CD4-positive, alpha-beta memory T cell (primary cell): ENCODE results near the gene SESTD1. TPM values are rescaled to one million over a fixed set of nuclear protein-coding genes. Genes with fewer than 3 reads are reported as not detected.
A peak's percentile ranks its signal among the peaks of the same experiment; 100 is the strongest.

Experiments
- CTCF ChIA-PET: fragments of 350-600 bp; sonication (Branson Sonifier 250); formaldehyde crosslinking; loops from one replicate; lab custom pipeline; 2021; ENCODE audit warnings: inconsistent platforms; ENCODE audit not compliant: partially characterized antibody; lab: Charles Lee
- POLR2A ChIA-PET: fragments of 350-600 bp; sonication (Branson Sonifier 250); formaldehyde crosslinking; loops from one replicate; lab custom pipeline; 2021; ENCODE audit not compliant: partially characterized antibody; lab: Charles Lee
- DNase-seq, 5 donors: peaks; one replicate each; pipeline versions ENCODE4 v3.0.0 to v3.0.0-alpha.2; 2020 to 2022; ENCODE audit warnings: mixed read lengths in 1 of 5
- H3K27ac ChIP-seq: one replicate; pipeline ENCODE4 v1.7.0; 2013; ENCODE audit warnings: low read depth, low read length
- H3K27me3 ChIP-seq: 2 replicates; pipeline ENCODE4 v1.7.0; 2013; ENCODE audit warnings: mild to moderate bottlenecking, low read length, moderate library complexity; ENCODE audit not compliant: insufficient read depth
- H3K36me3 ChIP-seq: 2 replicates; pipeline ENCODE4 v1.7.0; 2013; ENCODE audit warnings: mild to moderate bottlenecking, low read length, moderate library complexity; ENCODE audit not compliant: insufficient read depth
- H3K4me1 ChIP-seq: 2 replicates; pipeline ENCODE4 v1.7.0; 2013; ENCODE audit warnings: mild to moderate bottlenecking, low read length, moderate library complexity; ENCODE audit not compliant: insufficient read depth
- H3K4me3 ChIP-seq, 2 donors: one replicate each; pipeline ENCODE4 v1.7.0; 2013; ENCODE audit warnings: low read length in 2 of 2, mild to moderate bottlenecking in 1 of 2
- H3K9me3 ChIP-seq, 2 donors: one replicate each; pipeline ENCODE4 v1.7.0; 2013; ENCODE audit warnings: low read length in 2 of 2, control low read depth in 1 of 2; ENCODE audit not compliant: control insufficient read depth in 1 of 2
- H3K27ac Mint-ChIP-seq, 7 donors: one replicate each; pipeline ENCODE4 v1.8.0; 2020 to 2021; ENCODE audit warnings: mixed read lengths in 7 of 7, mild to moderate bottlenecking in 6 of 7, inconsistent platforms in 3 of 7, moderate library complexity in 3 of 7
- H3K27me3 Mint-ChIP-seq, 2 donors: one replicate each; pipeline ENCODE4 v1.8.0; 2020 to 2021; ENCODE audit warnings: mixed read lengths in 2 of 2
- H3K36me3 Mint-ChIP-seq, 2 donors: one replicate each; pipeline ENCODE4 v1.8.0; 2020 to 2021; ENCODE audit warnings: mixed read lengths in 2 of 2, inconsistent platforms in 1 of 2, mild to moderate bottlenecking in 1 of 2
- H3K4me1 Mint-ChIP-seq, 4 donors: one replicate each; pipeline ENCODE4 v1.8.0; 2020 to 2021; ENCODE audit warnings: mixed read lengths in 4 of 4, mild to moderate bottlenecking in 1 of 4
- H3K4me3 Mint-ChIP-seq, 8 donors: one replicate each; pipeline ENCODE4 v1.8.0; 2020 to 2021; ENCODE audit warnings: mixed read lengths in 8 of 8, mild to moderate bottlenecking in 7 of 8, moderate library complexity in 6 of 8, inconsistent platforms in 3 of 8
- H3K9me3 Mint-ChIP-seq, 8 donors: one replicate each; pipeline ENCODE4 v1.8.0; 2020 to 2021; ENCODE audit warnings: mixed read lengths in 8 of 8, mild to moderate bottlenecking in 5 of 8, inconsistent platforms in 3 of 8, moderate library complexity in 1 of 8
- intact Hi-C: fragments of 100-400 bp; cut with micrococcal nuclease; formaldehyde crosslinking; loops from one replicate; pipeline ENCODE4 v1.15.1; 2023
- polyA plus RNA-seq, 2 donors: library from polyadenylated mRNA; unstranded; fragments of 300-500 nt; fragmentation: Illumina TruSeq; gene quantifications; one replicate each; pipeline ENCODE4 v1.2.3, GENCODE V29; 2021
- total RNA-seq, 2 experiments: library from RNA; stranded (reverse); gene quantifications; one replicate each; pipeline ENCODE4 v1.2.3, GENCODE V29; 2021

The SESTD1 gene, protein sequence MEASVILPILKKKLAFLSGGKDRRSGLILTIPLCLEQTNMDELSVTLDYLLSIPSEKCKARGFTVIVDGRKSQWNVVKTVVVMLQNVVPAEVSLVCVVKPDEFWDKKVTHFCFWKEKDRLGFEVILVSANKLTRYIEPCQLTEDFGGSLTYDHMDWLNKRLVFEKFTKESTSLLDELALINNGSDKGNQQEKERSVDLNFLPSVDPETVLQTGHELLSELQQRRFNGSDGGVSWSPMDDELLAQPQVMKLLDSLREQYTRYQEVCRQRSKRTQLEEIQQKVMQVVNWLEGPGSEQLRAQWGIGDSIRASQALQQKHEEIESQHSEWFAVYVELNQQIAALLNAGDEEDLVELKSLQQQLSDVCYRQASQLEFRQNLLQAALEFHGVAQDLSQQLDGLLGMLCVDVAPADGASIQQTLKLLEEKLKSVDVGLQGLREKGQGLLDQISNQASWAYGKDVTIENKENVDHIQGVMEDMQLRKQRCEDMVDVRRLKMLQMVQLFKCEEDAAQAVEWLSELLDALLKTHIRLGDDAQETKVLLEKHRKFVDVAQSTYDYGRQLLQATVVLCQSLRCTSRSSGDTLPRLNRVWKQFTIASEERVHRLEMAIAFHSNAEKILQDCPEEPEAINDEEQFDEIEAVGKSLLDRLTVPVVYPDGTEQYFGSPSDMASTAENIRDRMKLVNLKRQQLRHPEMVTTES
- 10 to 100 TPM; 11.5 to 11.9 TPM for total RNA-seq
- polyA plus RNA-seq: 1 to 10 TPM in 1 of 2 donors, under 1 TPM in 1; 0.81 to 2.5 TPM

DNA sequence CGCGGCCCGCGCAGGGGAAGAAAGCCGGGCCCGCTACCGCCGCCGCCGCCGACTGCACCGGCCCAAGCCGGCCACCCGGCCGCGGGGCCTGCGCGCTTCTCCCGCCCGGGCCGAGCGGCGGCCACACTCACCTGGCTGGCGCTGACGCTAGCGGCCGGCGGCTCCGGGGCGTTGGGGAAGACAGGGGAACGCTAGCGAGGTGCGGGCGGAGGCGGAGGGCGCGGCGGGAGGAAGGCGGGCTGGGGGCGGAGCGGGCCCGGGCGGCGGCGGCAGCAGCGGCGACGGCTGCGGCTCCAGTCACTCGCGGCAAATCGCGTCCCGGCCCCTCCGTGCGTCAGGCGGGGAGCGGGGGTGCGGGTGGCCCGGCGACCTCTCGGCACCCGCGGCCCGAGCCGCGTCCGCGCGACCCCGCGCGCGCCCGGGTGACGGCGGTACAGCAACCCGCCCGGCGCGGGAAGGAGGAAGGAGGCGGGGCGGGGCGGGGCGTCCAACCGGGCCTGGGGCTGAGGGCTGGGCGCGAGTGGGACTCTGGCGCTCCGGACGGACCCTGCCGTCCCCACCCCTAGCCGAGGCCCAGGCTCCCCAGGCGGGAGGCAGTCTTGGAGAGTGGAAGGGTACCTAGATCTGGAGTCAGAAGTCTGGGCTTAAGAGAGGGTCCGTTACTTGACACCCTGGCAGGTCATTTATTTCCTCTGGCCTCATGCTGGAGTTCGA lies at the start of gene SESTD1:
Gene SESTD1 (minus strand): TSS at position 465 of the 714 bp plus-strand sequence. CDS start 72,991 bp downstream, outside the sequence.
- Histone ChIP-seq H3K27me3 (no peaks in the 10 kb centered on the region), H3K4me3 (peak within 1 kb of the TSS in 1 of 2 donors; percentile 51), H3K36me3 (no peaks in the 10 kb centered on the region), H3K4me1 (peaks cover 10% of the 10 kb centered on the region), H3K9me3 (no peaks in the 10 kb centered on the region), H3K27ac (no peak within 1 kb of the TSS)
- POLR2A ChIA-PET: no interaction called here
- H3K4me3 Mint-ChIP-seq: peak within 1 kb of the TSS; percentile 80 to 90 (median 83)
- intact Hi-C loops: loop anchor here (10.0 kb wide), 1 partner anchor 50 kb away; no protein-coding TSS in a partner anchor
- peak; percentile 23 to 57 (median 39) for DNase-seq
- peak within 1 kb of the TSS in 5 of 7 donors; percentile 9 to 85 (median 52) for H3K27ac Mint-ChIP-seq
- H3K9me3 Mint-ChIP-seq: peaks cover 0 to 4% (median 0%) of the 10 kb centered on the region in 8 donors
- H3K4me1 Mint-ChIP-seq: peaks cover 4 to 21% (median 13%) of the 10 kb centered on the region in 4 donors
- H3K27me3 Mint-ChIP-seq: peaks cover 10 to 22% of the 10 kb centered on the region in 2 donors
- CTCF ChIA-PET: no interaction called here
- H3K36me3 Mint-ChIP-seq: no peaks in the 10 kb centered on the region

- H3K9me3 ChIP-seq: no peaks in the 10 kb centered on the region
- ChIA-PET POLR2A (no interaction called here), CTCF (no interaction called here)
- no peaks in the 10 kb centered on the region for H3K4me1 Mint-ChIP-seq
- no peaks in the 10 kb centered on the region for H3K27me3 ChIP-seq
- peaks cover 2 to 6% of the 10 kb centered on the region in 2 donors for H3K27me3 Mint-ChIP-seq
- H3K27ac Mint-ChIP-seq: no peak overlapping the region
- peaks cover 0 to 4% of the 10 kb centered on the region in 2 donors for H3K36me3 Mint-ChIP-seq
- intact Hi-C loops: no loop called here
- no peaks in the 10 kb centered on the region for H3K36me3 ChIP-seq
- H3K4me3 Mint-ChIP-seq: no peak overlapping the region
- H3K27ac ChIP-seq: no peak overlapping the region
- peaks cover 0 to 9% (median 5%) of the 10 kb centered on the region in 8 donors for H3K9me3 Mint-ChIP-seq
- no peaks in the 10 kb centered on the region for H3K4me1 ChIP-seq
- no peak for DNase-seq
- H3K4me3 ChIP-seq: no peak overlapping the region
These were observed 48.4 kb upstream of the SESTD1 start for GRCh38 chr2:179313057-179313456.

DNA sequence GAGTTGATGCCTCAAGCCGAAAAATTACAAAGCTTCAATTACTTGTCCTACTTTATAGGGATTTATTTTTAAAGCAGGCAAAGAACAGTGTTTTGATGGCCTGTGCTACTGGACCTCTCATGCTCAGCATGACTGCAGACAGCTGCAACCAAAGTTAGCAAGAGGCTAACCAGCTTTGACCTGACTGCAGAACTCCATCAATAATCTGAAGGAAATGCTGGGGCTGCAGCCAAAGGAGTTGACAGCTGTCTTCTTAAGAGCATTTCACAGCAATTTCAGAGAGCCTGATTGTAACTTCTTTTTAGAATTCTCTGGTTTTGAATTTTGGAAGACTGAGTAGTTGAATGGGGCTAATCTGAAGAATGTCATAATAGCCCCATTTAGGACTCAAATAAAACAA lies 46.5 kb upstream of the SESTD1 start:
- Mint-ChIP-seq H3K4me3 (no peak overlapping the region), H3K4me1 (no peaks in the 10 kb centered on the region), H3K36me3 (peaks cover 0 to 4% of the 10 kb centered on the region in 2 donors), H3K9me3 (peaks cover 0 to 7% (median 6%) of the 10 kb centered on the region in 8 donors), H3K27ac (no peak overlapping the region), H3K27me3 (peaks cover 2 to 6% of the 10 kb centered on the region in 2 donors)
- no peaks in the 10 kb centered on the region for H3K27me3 ChIP-seq
- POLR2A ChIA-PET: no interaction called here
- intact Hi-C loops: no loop called here
- H3K36me3 ChIP-seq: no peaks in the 10 kb centered on the region
- CTCF ChIA-PET: no interaction called here
- H3K4me3 ChIP-seq: no peak overlapping the region
- H3K27ac ChIP-seq: no peak overlapping the region
- no peaks in the 10 kb centered on the region for H3K4me1 ChIP-seq
- DNase-seq: no peak
- H3K9me3 ChIP-seq: no peaks in the 10 kb centered on the region

DNA sequence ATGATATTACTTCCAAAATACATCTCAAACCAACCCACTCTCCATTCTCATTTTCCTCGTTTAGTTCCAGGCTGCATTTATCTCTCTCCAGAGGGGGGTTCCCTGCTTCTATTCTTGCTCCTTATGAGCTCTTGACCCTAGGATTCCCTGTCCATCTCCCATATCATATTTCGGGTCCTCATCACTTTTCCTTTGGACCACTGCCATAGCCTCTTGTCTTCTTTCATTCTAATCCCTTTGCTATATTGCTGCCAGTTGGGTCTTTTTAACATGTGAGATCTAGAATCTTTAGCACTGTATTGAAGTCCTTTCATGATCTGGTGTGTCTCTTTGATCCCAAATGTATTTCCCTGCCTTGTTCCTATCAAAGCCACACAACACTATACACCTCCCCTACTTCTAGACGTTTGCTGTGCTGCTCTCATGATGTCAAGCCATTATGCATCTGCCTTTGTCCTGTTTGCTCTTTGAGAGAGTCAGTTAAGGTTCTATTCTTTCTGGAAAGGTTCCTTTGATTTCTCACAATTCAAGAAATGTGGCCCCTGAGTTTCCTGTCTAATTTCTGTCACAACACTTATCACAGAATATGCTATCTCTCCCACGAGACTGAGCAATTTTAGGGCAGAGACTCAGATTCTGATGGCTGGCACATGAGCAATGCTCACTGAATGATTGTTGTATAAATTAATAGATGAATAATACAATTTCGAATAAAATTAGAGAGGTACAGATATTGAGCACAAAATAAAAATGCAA lies 43.2 kb upstream of the SESTD1 start:
- no peak overlapping the region for H3K27ac Mint-ChIP-seq
- H3K4me3 ChIP-seq: no peak overlapping the region
- H3K27me3 ChIP-seq: no peaks in the 10 kb centered on the region
- intact Hi-C loops: no loop called here
- no peaks in the 10 kb centered on the region for H3K4me1 ChIP-seq
- no peaks in the 10 kb centered on the region for H3K9me3 ChIP-seq
- H3K9me3 Mint-ChIP-seq: peaks cover 0 to 2% (median 0%) of the 10 kb centered on the region in 8 donors
- DNase-seq: no peak
- POLR2A ChIA-PET: no interaction called here
- H3K27me3 Mint-ChIP-seq: peaks cover 0 to 4% of the 10 kb centered on the region in 2 donors
- CTCF ChIA-PET: no interaction called here
- H3K36me3 ChIP-seq: no peaks in the 10 kb centered on the region
- no peaks in the 10 kb centered on the region for H3K36me3 Mint-ChIP-seq
- no peak overlapping the region for H3K4me3 Mint-ChIP-seq
- no peaks in the 10 kb centered on the region for H3K4me1 Mint-ChIP-seq
- no peak overlapping the region for H3K27ac ChIP-seq

GRCh38 chr2:179305125-179305524 lies 40.5 kb upstream of the SESTD1 start:
- Histone ChIP-seq H3K27me3 (no peaks in the 10 kb centered on the region), H3K4me1 (no peaks in the 10 kb centered on the region), H3K36me3 (no peaks in the 10 kb centered on the region), H3K27ac (no peak overlapping the region), H3K4me3 (no peak overlapping the region), H3K9me3 (no peaks in the 10 kb centered on the region)
- peaks cover 0 to 2% of the 10 kb centered on the region in 2 donors for H3K27me3 Mint-ChIP-seq
- no peak overlapping the region for H3K4me3 Mint-ChIP-seq
- POLR2A ChIA-PET: no interaction called here
- intact Hi-C loops: no loop called here
- H3K27ac Mint-ChIP-seq: no peak overlapping the region
- no peak for DNase-seq
- H3K4me1 Mint-ChIP-seq: no peaks in the 10 kb centered on the region
- peaks cover 0 to 5% (median 1%) of the 10 kb centered on the region in 8 donors for H3K9me3 Mint-ChIP-seq
- no peaks in the 10 kb centered on the region for H3K36me3 Mint-ChIP-seq
- CTCF ChIA-PET: no interaction called here

DNA sequence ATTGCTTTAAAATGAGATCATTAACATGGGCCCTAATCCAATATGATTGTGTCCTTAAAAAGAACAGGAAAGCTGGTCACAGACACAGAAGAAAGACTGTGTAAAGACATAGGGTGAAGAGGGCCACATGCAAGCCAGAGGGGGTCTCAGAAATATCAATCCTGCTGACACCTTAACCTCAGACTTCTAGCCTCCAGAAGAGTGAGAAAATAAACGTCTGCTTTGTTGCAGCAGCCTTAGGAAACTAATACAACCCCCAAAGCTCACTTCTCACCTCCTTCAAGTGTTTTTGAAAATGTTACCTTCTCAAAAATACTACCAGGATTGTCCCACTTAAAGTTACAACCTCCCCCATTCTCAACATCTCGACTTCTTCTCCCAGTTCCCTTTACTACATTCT lies 39.8 kb upstream of the SESTD1 start:
- Histone ChIP-seq H3K4me1 (no peaks in the 10 kb centered on the region), H3K36me3 (no peaks in the 10 kb centered on the region), H3K27ac (no peak overlapping the region), H3K4me3 (no peak overlapping the region), H3K27me3 (no peaks in the 10 kb centered on the region), H3K9me3 (no peaks in the 10 kb centered on the region)
- no peak for DNase-seq
- intact Hi-C loops: no loop called here
- Mint-ChIP-seq H3K36me3 (no peaks in the 10 kb centered on the region), H3K27ac (peak overlapping the region in 1 of 7 donors; percentile 6), H3K27me3 (peaks cover 0 to 2% of the 10 kb centered on the region in 2 donors), H3K4me1 (no peaks in the 10 kb centered on the region), H3K9me3 (peaks cover 0 to 7% (median 2%) of the 10 kb centered on the region in 8 donors), H3K4me3 (no peak overlapping the region)
- ChIA-PET POLR2A (no interaction called here), CTCF (no interaction called here)
